ENCODE results near the gene DOK7.
"Not testable (repeated sequence)": the region's sequence is repeated elsewhere in the genome, so short reads cannot be mapped to it uniquely, and the experiment has no call there.

DOK7 gene

GRCh38 chr4:3502941-3503936 is 40.1 kb downstream of the DOK7 start:
- DNase-seq (ENCODE audit: low spot score), result no peak

GRCh38 chr4:3505231-3505630 is 42.1 kb downstream of the DOK7 start:
- no peak for DNase-seq (ENCODE audit: low spot score)

DNA sequence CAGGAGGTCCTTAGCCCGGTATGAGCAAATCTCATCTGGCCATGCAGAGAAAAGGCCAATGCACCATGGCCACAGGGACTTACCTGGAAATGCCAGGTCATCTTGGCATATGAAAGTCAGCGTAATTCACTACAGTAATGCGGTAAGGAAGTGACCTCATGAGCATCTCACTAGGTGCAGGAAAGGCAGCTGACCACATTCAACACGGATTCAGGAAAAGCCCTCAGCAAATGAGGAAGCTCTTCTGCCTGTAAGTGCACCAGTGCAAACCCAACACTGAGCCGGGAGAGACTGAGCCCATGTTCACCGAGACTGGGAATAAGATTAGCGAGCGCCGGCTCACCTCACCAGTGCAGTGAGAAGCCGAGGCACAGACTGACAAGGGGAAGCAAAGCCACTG is 45.4 kb downstream of the DOK7 start:
- DNase-seq (ENCODE audit: low spot score), result no peak

DNA sequence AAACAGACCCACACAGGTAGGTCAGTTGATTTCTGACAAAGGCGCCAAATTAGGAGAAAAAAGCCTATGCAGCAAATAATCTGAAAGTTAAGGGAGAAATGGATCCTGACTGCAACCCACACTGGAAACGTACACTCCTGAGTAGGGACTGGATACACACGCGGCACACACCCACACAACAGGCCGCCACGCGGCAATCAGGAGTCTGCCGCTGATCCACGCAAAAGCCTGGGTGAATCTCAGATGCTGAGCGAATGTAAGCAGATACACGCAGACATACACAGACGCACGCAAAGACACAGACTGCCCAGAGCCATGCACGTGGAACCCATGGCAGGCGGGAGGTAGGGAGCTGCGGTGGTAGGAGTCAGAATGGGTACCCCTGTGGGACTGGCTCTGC is 47.4 kb downstream of the DOK7 start:
- no peak for DNase-seq (ENCODE audit: low spot score)

- no peak for DNase-seq (ENCODE audit: low spot score)
Observed at GRCh38 chr4:3511187-3511586, 48.1 kb downstream of the DOK7 start.

DNA sequence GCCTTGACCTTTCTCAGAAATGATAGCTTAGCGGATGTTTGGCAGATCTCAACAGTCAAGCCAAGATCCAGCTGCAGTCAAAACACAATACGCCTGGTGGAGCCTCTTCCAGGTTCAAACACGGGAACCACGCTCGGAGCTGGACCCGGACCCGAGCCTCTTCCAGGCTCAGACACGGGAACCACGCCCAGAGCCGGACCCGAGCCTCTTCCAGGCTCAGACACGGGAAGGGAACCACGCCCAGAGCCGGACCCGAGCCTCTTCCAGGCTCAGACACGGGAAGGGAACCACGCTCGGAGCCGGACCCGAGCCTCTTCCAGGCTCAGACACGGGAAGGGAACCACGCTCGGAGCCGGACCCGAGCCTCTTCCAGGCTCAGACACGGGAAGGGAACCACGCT is 48.5 kb downstream of the DOK7 start:
- not testable (repeated sequence) for DNase-seq (ENCODE audit: low spot score)

GRCh38 chr4:3512279-3512678 is 49.2 kb downstream of the DOK7 start:
- no peak for DNase-seq (ENCODE audit: low spot score)

DNA sequence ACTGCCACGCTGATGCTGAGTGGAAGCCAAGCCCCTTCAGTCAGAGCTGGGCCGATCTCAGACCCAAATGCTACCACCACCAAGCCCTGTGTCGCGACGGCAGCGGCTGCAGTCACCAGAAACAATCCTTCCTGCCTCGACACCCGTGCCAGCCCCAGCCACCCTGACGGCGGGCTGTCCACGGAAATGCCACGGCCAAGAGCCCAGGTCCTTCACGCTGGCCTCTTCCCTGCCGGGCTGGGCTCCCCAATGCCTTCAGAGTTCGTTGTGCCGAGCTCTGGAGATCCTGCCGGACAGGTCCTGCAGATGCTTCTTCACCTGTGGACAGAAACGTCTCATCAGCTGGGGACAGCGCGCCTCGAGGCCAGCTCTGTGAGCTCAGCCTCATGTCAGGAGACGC is 49.6 kb downstream of the DOK7 start:
- DNase-seq (ENCODE audit: low spot score), result no peak

- no peak for DNase-seq (ENCODE audit: low spot score)
Observed at GRCh38 chr4:3513807-3514206, 50.7 kb downstream of the DOK7 start.

DNA sequence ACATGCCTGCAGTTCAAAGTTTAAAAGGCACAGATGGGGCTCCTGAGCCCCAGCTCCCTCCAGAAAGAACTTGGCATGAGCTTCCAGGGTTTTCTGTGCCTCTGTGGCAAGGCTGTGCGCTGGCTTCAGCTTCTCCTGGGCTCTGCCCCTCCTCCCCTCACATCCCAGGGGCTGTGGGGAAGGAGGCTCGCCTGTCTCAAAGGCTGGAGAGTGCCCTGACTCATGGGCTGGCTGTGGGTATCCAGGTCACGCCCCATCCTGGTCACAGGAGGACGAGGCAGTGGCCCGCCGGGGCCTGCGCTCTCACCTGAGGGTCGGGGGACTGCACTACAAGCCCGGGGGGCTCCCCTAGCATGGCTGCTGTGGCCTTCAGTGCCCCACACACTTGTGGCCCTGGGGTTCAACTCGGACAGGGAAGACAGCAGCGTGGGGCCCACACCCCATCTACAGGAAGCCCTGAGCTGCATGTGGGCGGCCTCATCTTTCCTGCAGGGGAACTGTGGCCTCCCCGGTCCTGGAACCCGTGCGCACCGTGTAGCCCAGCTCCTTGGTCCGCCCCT is 51.2 kb downstream of the DOK7 start:
- DNase-seq (ENCODE audit: low spot score), result no peak

- no peak for DNase-seq (ENCODE audit: low spot score)
Observed at GRCh38 chr4:3514806-3515501, 51.8 kb downstream of the DOK7 start.

DNA sequence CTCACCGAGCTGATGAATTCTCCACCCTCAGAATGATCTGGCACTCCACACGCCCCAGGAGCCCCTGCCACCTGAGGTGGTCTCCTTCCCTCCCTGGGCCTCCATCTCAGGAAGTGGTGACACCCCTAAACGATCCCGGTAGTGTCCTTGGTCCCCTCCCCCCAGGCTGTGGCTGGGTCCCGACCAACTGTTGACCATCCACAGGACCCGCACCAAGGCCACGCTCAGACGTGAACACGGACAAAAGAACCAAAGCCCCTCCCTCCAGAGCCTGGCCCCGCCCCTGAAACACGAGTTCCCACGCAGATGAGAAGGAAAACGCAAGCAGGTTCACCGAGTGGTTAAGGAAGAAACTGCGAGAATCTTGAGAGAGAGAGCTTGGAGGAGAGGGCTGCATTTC is 52.5 kb downstream of the DOK7 start:
- DNase-seq (ENCODE audit: low spot score), result no peak

DNA sequence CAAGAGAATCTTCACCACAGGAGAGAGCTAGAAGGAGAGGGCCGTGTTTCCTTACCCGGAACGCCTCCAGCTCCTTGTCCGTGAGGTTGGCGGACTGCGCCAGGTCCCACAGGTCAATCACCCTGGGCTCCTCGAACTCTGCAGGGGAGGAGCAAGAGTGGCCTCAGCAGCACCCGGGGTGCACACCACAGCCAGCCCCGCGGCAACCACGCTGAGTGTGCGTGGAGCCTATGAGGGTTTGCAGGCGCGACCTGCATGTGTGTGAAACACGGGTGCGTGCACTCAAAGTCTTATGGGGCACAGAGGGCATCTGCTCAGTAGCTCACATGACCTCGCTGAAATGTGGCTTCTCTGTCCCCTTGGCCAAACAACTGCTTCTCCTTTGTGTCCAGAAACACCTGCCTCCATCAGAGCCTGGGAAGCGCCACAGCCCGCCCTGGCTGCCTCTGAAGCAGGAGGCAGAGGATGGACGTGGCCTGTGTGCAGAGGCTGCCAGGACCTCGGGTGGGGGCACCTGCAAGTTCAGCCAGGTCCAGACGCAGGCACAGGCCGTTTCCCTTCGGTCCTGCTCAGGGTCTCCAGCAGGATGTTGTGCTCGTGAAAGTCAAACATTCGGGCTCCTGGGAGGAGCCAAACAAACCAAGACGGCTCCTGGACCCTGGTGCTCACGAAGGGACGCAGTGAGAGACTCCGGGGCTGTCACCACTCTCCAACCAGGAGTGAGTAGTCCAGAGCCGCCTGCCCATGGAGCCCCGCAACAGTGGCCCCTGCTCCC is 53.1 kb downstream of the DOK7 start:
- DNase-seq (ENCODE audit: low spot score), result no peak

DNA sequence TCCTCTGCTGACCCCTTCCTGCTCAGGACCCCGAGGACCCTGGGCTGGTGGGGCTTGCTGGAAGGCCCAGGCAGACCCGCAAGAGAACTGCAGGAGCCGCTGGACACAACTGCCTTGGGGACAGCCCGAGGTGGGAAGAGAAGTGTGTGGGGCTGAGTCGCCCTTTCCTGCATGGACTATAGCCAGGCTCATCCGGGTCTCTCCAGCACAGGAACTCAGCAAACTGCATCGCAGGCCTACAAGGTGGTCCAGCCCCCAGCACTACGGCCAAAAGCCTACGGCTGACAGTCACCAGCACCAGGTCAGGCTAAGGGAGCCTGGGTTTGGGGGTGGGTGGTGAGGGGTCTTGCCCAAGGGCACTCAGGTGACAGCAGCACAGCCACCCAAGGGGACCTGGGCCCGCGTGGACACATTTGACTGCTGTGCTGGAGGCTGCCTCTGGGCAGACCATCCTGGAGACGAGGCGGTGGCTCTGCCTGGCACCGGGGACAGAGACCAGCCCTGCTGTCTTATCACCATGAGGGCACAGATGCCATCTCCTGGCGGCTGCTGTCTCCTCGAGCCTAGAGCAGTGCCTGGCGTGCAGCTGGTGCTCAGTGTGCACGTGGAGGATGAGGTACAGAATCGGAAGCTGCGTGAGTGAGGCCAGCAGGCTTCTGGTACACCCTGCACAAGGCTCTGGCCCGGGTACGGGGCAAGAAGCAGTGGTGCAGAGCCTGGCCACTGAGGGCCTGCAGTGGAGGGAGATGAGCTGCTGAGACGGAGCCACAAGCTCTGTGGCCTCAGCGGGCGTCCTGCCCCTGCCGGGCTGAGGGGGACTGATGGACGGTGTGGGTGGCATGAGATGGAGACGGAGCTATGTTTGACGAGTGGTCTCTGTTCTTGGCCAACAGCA is 54.0 kb downstream of the DOK7 start:
- no peak for DNase-seq (ENCODE audit: low spot score)

DNA sequence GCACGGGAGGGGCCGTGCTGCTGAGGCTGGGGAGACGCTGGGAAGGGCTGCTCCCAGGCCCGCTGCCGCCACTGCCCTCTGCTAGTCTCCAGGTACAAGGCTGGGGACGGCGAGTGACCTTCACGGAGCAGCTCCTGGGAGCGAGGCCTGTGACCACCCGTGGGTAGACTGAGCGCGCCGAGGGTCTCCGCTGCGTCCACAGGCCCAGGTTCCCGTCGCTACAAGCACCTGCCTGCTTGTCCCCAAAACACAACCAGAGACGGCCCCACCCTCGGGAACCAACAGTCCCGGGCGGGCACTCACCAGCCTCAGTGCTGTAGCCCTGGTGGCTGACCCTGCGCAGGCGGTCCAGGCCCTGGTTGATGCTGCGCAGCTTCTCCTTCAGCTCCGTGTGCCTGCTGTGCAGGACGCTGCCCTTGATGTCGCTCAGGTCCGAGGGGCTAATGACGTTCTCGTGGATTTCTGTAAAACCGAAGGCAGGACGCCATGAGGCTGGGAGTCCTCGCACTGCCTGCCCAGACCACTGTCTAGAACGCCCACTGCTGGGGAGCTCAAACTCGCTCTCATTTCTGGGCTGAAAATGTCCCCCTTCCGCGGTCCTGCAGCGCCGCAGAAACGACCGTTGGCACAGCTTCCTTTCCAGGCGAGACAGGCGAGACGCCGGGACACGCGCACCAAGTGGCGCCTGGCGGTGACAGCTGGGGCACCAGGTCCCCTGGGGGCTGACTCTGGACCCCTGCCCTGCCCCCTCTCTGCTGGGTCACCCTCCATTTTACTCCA is 54.8 kb downstream of the DOK7 start:
- no peak for DNase-seq (ENCODE audit: low spot score)

DNA sequence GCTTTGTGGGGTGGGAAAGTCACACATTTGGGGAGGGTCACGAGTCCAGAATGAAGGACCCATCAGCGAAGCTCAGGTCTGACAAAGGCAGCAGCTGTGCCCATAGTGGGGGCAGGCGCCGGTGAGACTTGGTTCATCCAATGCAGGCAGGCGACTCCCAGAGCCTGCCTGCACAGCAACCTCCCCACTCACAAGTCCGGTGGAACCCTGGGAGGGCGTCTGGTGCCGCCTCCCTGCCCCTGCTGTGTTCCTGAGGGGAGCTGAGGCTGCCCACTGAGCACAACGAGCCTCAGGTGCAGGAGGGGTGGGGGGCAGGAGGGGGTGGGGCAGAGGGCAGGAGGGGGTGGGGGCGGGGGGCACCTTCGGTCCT is 55.4 kb downstream of the DOK7 start:
- DNase-seq (ENCODE audit: low spot score), result no peak

DNA sequence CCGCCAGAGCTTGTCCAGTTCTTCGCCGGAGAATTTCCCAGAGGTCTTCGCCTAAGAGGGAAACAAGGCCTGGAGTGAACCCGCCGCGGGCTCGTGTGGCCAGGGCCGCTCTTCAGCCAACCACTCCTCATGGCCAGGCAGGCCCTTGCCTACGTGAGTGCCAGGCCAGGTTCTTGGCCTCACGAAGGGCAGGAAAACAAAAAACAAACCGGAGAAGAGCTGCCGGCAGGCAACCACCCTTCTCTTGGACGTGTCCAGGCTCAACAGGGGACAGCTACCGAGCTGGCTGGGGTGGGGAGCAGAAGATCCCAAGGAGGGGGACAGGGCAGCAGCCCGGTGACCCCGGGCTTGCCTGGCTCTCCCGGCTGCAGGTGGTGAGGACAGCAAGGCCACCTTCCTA is 55.8 kb downstream of the DOK7 start:
- no peak for DNase-seq (ENCODE audit: low spot score)

DNA sequence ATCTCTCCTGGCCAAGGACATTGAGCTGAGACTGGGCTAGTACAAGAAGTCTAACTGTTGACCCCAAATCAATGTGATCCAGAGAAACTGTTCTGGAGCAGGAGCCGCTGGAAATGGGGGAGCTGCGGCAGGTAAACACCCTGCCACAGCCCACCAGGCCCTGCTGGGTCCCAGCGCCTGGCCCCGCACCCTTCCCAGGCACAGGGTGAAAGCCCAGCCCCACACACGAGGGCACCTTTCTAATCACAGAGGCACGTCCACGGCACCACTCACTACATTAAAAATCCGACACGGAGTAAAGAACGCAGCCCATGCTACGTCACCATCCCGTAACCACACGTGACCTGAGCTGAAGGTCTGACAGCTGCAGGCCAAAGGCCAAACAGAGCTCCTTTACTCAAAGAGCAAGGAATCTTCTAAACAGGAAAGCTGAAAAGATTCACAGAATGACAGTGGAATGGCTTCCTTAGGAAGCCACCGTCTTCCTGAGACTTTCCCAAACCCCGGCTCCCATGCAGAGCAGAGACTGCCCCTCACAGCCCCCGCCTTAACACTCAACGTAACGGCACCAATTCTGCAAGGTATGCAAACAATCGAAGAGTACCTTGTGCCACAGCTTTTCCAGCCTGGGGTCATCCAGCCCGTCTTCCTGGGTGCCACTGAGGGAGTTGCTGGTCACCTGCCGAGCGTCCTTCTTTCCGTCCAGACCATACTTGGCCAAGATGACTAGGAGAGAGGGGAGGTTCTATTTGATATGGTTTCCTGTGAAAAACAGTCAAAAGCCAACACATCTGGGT is 56.6 kb downstream of the DOK7 start:
- no peak for DNase-seq (ENCODE audit: low spot score)

DNA sequence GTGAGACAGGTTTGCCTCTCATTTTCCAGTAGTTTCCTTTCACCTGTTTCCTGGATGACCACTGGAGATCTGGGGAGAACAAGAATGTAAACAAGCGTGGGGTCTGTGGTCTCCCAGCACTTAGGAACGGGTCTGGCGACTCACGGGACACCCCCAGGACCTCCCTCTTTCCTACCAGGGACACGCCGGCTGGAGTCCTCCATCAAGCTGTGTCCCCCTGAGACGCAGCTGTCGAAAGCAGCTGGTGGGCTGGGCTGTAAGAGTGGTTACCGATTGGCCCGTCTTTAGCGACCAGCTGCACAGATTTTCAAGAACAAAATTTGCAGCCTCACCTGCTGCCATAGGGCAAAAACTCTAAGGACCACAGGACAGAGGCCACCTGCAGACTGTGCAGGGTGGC is 57.2 kb downstream of the DOK7 start:
- DNase-seq (ENCODE audit: low spot score), result no peak

Data from D341Med (cell line).